Mucosa of stomach (tissue), 1 donor: ENCODE results near the gene TENM3.

Experiments used
- H3K27me3 ChIP-seq: one replicate; pipeline ENCODE4 v1.7.0; 2013; ENCODE audit warnings: mild to moderate bottlenecking, low read length; ENCODE audit not compliant: control insufficient read depth, insufficient read depth
- H3K36me3 ChIP-seq: one replicate; pipeline ENCODE4 v1.7.0; 2013; ENCODE audit warnings: low read length; ENCODE audit not compliant: control insufficient read depth, insufficient read depth
- H3K4me1 ChIP-seq: one replicate; pipeline ENCODE4 v1.7.0; 2013; ENCODE audit warnings: mild to moderate bottlenecking, low read length; ENCODE audit not compliant: control insufficient read depth, insufficient read depth
- H3K4me3 ChIP-seq: one replicate; pipeline ENCODE4 v1.7.0; 2013; ENCODE audit warnings: low read length
- H3K9ac ChIP-seq: one replicate; pipeline ENCODE4 v1.7.0; 2013; ENCODE audit warnings: mild to moderate bottlenecking, low read length, moderate library complexity
- H3K9me3 ChIP-seq: one replicate; pipeline ENCODE4 v1.7.0; 2013; ENCODE audit warnings: mild to moderate bottlenecking, low read length, moderate library complexity; ENCODE audit not compliant: control insufficient read depth
- donor health status: Pancreatic carcinoma.

The TENM3 gene

DNA sequence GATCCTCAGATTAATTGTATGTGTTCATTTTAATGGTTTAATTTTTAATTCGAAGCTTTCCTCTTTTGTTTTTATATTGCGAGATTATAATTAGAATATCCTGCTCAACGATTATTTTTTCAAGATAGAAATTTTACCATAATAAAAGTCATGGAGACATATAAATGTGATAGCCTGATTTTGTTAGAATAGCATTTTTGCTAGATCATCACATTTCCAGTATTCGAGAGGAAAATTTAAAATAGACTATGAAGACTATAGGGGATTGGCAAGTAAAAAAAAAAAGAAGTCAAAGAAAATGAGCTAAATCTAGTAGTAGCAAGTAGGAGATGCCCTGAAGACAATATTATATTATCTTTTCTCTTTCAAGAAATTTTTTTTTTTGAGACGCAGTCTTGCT, 60.6 kb downstream of the TENM3 start:
- H3K9me3 ChIP-seq = no peaks in the 10 kb centered on the region
- H3K27me3 ChIP-seq = no peaks in the 10 kb centered on the region
- no peak overlapping the region for H3K9ac ChIP-seq
- H3K36me3 ChIP-seq = no peaks in the 10 kb centered on the region
- no peaks in the 10 kb centered on the region for H3K4me1 ChIP-seq
- no peak overlapping the region for H3K4me3 ChIP-seq

DNA sequence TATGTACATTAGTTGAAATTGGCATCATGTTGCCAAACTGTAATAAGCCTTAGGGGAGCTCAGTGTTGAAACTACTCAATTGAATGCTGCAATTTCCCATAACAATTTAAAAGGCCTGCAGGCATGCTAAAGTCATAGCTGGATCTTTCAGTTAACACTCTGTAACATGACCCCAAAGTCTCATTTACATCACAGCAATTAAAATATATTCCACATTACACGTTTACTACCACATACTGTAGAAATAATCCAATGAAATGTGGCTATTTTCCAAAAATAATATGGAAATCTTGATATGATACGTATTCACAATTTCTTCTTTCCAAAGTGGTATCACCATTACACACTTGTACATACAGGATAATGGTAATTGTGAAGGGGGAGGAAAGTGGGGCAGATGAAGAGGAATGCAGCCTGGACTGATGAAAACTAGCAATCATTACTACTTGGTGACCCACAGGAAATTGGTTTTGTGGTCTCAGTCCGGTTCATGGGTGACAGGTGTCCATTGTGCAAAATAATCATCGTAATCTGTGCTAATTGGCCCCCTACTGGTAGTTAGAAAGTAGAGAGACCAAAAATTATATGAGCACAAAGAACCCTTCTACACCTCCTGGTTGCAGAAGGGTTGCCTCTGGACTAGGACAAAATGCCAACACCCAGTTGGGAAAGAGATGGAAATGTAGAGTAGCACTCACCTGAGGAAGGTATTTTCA, 63.7 kb downstream of the TENM3 start:
- H3K27me3 ChIP-seq = no peaks in the 10 kb centered on the region
- H3K4me3 ChIP-seq = no peak overlapping the region
- no peaks in the 10 kb centered on the region for H3K36me3 ChIP-seq
- no peaks in the 10 kb centered on the region for H3K9me3 ChIP-seq
- H3K9ac ChIP-seq = no peak overlapping the region
- H3K4me1 ChIP-seq = no peaks in the 10 kb centered on the region

DNA sequence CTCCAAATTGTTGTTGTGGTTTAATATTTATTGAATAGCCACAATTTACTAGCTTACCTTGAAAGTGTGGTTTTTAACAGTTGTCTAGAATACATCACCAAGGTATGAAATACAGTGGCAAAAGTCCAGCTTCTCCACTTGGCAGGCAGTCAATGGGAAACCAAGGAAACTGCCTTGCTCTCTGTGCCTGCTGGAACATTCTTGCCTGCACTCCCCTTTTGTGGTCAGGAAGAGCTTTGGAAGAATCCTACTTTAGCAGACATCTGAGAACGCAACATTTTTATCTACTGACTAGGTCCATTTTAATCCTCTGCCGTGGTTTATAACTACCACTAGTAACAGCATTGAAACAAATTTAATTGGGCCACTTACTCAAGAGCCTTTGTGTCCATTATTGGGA, 64.5 kb downstream of the TENM3 start:
- no peaks in the 10 kb centered on the region for H3K36me3 ChIP-seq
- no peaks in the 10 kb centered on the region for H3K27me3 ChIP-seq
- H3K9ac ChIP-seq = no peak overlapping the region
- H3K4me1 ChIP-seq = no peaks in the 10 kb centered on the region
- no peak overlapping the region for H3K4me3 ChIP-seq
- no peaks in the 10 kb centered on the region for H3K9me3 ChIP-seq

DNA sequence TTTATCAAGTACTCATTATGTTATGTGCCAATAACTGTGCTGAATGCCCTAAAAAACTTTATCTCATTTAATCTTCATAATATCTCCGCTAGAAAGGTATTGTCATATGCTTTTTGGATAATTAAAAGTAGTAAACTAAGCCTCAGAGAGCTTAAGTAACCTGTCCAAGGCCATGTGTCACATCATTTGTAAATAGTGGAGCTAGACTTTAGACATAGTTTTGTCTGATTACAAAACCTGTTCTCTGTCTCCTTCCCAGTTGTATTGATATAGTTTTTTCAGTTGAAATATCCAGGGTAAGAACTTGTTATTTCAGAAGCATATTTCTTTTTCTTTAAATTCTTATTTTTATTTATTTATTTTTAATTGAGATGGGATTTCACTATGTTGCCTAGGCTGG, 66.7 kb downstream of the TENM3 start:
- H3K4me3 ChIP-seq = no peak overlapping the region
- H3K4me1 ChIP-seq = no peaks in the 10 kb centered on the region
- H3K9ac ChIP-seq = no peak overlapping the region
- no peaks in the 10 kb centered on the region for H3K9me3 ChIP-seq
- H3K36me3 ChIP-seq = no peaks in the 10 kb centered on the region
- H3K27me3 ChIP-seq = no peaks in the 10 kb centered on the region

DNA sequence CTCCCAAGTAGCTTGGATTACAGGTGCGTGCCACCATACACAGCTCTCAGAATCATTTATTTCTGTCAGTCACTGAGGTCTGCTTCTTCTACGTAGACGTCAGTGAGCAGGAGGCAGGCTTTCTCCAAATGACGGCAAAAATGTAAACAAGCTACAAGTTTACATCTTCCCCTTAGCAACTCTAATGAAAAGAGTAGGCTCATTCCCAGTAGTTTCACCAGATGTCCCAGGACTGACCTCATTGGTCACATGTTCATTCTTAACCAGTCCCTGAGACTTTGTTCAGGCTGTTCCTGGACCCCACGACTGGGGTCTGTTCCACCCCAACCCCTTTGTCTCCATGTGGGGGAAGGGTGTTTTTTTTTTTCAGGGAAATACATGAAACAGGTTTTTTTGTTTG, 67.1 kb downstream of the TENM3 start:
- Histone ChIP-seq H3K36me3 (no peaks in the 10 kb centered on the region), H3K27me3 (no peaks in the 10 kb centered on the region), H3K4me3 (no peak overlapping the region), H3K9ac (no peak overlapping the region), H3K9me3 (no peaks in the 10 kb centered on the region), H3K4me1 (no peaks in the 10 kb centered on the region)

DNA sequence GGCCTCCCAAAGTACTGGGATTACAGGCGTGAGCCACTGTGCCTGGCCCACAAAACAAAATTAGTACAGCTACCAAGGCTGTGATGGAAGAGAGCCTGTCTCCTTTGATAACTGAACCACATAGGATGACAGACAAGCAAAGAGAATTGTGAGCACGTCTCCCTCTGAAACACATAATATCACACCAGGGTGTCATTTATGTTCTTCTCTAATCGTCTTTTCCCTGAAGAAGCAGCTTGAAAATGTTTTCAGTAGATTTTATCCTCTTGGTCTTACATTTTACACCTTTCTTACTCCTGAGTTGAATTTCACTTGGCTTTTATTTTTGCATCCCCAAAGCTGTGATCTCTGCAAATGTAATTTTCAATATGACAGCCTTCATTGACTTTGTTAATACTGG, 67.8 kb downstream of the TENM3 start:
- no peaks in the 10 kb centered on the region for H3K9me3 ChIP-seq
- H3K4me1 ChIP-seq = no peaks in the 10 kb centered on the region
- no peaks in the 10 kb centered on the region for H3K27me3 ChIP-seq
- no peaks in the 10 kb centered on the region for H3K36me3 ChIP-seq
- no peak overlapping the region for H3K4me3 ChIP-seq
- no peak overlapping the region for H3K9ac ChIP-seq

DNA sequence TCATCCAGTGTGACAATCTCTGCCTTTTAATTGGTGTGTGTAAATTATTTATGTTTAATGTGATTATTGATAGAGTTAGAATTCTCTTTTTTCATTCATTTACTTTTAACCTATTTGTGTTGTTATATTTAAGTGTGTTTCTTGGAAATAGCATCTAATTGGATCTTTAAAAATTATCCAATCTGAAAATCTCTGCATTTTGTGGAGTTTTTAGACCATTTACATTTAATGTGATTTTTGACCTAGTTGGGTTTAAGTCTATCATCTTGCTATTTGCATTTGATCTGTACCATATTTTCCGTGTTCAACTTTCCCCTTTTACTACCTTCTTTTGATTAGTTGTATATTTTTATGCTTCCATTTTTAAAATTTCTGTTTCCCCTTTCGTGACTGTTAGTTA, 71.3 kb downstream of the TENM3 start:
- H3K9me3 ChIP-seq = no peaks in the 10 kb centered on the region
- no peaks in the 10 kb centered on the region for H3K27me3 ChIP-seq
- no peak overlapping the region for H3K9ac ChIP-seq
- H3K4me1 ChIP-seq = no peaks in the 10 kb centered on the region
- no peaks in the 10 kb centered on the region for H3K36me3 ChIP-seq
- H3K4me3 ChIP-seq = no peak overlapping the region

GRCh38 chr4:182318256-182318655, 75.1 kb downstream of the TENM3 start:
- Histone ChIP-seq H3K9ac (no peak overlapping the region), H3K27me3 (no peaks in the 10 kb centered on the region), H3K4me3 (no peak overlapping the region), H3K36me3 (no peaks in the 10 kb centered on the region), H3K9me3 (no peaks in the 10 kb centered on the region), H3K4me1 (no peaks in the 10 kb centered on the region)

GRCh38 chr4:182320092-182320491, 76.9 kb downstream of the TENM3 start:
- no peaks in the 10 kb centered on the region for H3K36me3 ChIP-seq
- no peak overlapping the region for H3K9ac ChIP-seq
- H3K4me3 ChIP-seq = no peak overlapping the region
- H3K27me3 ChIP-seq = no peaks in the 10 kb centered on the region
- H3K4me1 ChIP-seq = no peaks in the 10 kb centered on the region
- no peaks in the 10 kb centered on the region for H3K9me3 ChIP-seq

- H3K9me3 ChIP-seq = no peaks in the 10 kb centered on the region
- no peaks in the 10 kb centered on the region for H3K4me1 ChIP-seq
- no peak overlapping the region for H3K9ac ChIP-seq
- no peaks in the 10 kb centered on the region for H3K27me3 ChIP-seq
- H3K4me3 ChIP-seq = no peak overlapping the region
- H3K36me3 ChIP-seq = no peaks in the 10 kb centered on the region
Observed at GRCh38 chr4:182320580-182320979, 77.4 kb downstream of the TENM3 start.

GRCh38 chr4:182324282-182324681, 81.1 kb downstream of the TENM3 start:
- no peak overlapping the region for H3K4me3 ChIP-seq
- H3K9ac ChIP-seq = no peak overlapping the region
- H3K4me1 ChIP-seq = no peaks in the 10 kb centered on the region
- H3K36me3 ChIP-seq = no peaks in the 10 kb centered on the region
- no peaks in the 10 kb centered on the region for H3K9me3 ChIP-seq
- H3K27me3 ChIP-seq = no peaks in the 10 kb centered on the region

DNA sequence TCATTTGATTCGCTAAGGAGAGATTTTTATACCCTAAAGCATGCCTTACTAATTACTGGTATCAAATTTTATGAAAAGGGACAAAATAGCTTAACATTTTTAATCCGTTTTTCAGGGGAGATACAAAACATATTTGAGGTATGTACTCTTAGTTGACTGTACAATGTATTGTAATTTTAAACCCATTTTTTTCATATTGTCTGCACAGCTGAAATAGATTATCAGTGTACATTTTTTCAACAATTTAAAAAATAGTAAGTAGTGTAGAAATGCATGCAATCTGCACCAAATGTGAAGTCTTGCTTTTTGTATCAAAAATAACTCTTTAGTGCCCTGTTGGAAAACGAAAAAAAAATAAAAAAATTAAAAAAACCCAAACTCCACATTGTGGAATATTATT, 82.2 kb downstream of the TENM3 start:
- H3K36me3 ChIP-seq = no peaks in the 10 kb centered on the region
- H3K4me3 ChIP-seq = no peak overlapping the region
- no peaks in the 10 kb centered on the region for H3K27me3 ChIP-seq
- no peaks in the 10 kb centered on the region for H3K9me3 ChIP-seq
- H3K4me1 ChIP-seq = no peaks in the 10 kb centered on the region
- no peak overlapping the region for H3K9ac ChIP-seq

DNA sequence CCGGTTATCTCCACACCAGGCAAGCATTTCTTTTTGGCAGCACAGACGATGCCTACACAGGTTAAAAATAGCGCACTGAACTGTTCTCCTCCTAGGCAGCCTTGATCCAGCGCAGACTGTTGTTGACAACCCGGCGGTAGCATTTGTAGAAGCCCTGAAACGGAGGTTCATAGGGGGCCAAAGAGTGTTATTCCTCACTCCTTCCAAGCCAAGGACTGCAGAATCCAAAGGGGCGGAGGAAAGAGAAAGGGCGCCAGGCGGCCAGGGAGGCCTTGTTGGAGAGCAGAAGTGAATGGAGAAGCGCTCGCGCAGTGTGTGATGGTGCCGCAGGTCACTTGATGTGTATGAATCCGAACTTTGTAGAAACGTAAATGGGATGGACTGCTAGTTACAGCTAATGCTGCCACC, 82.7 kb downstream of the TENM3 start:
- Histone ChIP-seq H3K9me3 (no peaks in the 10 kb centered on the region), H3K9ac (no peak overlapping the region), H3K4me3 (no peak overlapping the region), H3K36me3 (no peaks in the 10 kb centered on the region), H3K27me3 (no peaks in the 10 kb centered on the region), H3K4me1 (no peaks in the 10 kb centered on the region)
